Epidermal melanocyte (primary cell): ENCODE measurements around the gene PLEKHG3.

Experiments used
- DNase-seq: peaks from one replicate; pipeline ENCODE4 v3.0.0; 2011; ENCODE audit warnings: low spot score; ENCODE audit not compliant: insufficient read length

The PLEKHG3 gene

GRCh38 chr14:64745511-64746091 lies 41.4 kb downstream of the PLEKHG3 start:
- no peak for DNase-seq

GRCh38 chr14:64746298-64747250 lies 42.4 kb downstream of the PLEKHG3 start:
- DNase-seq: no peak

GRCh38 chr14:64747327-64747726 lies 43.1 kb downstream of the PLEKHG3 start:
- DNase-seq: no peak

- DNase-seq: no peak
Observed at GRCh38 chr14:64748521-64748920, 44.3 kb downstream of the PLEKHG3 start.

GRCh38 chr14:64748995-64749714 lies 44.9 kb downstream of the PLEKHG3 start:
- no peak for DNase-seq

GRCh38 chr14:64752909-64753308 lies 48.7 kb downstream of the PLEKHG3 start:
- DNase-seq: no peak

- no peak for DNase-seq
Observed at GRCh38 chr14:64753374-64753773, 49.1 kb downstream of the PLEKHG3 start.

- DNase-seq: no peak
Observed at GRCh38 chr14:64753999-64754398, 49.8 kb downstream of the PLEKHG3 start.

- DNase-seq: no peak
Observed at GRCh38 chr14:64754685-64755084, 50.5 kb downstream of the PLEKHG3 start.

- DNase-seq: no peak
Observed at GRCh38 chr14:64755781-64756221, 51.6 kb downstream of the PLEKHG3 start.

- DNase-seq: no peak
Observed at GRCh38 chr14:64756712-64757111, 52.5 kb downstream of the PLEKHG3 start.

- no peak for DNase-seq
Observed at GRCh38 chr14:64757601-64758000, 53.4 kb downstream of the PLEKHG3 start.

GRCh38 chr14:64758025-64758521 lies 53.8 kb downstream of the PLEKHG3 start:
- no peak for DNase-seq

- DNase-seq: peak; percentile 66
Observed at GRCh38 chr14:64758691-64759554, 54.7 kb downstream of the PLEKHG3 start.

- DNase-seq: no peak
Observed at GRCh38 chr14:64759555-64759938, 55.3 kb downstream of the PLEKHG3 start.

GRCh38 chr14:64760146-64760755 lies 56.0 kb downstream of the PLEKHG3 start:
- DNase-seq: no peak

- DNase-seq: no peak
Observed at GRCh38 chr14:64760916-64761315, 56.7 kb downstream of the PLEKHG3 start.

GRCh38 chr14:64761441-64762043 lies 57.3 kb downstream of the PLEKHG3 start:
- no peak for DNase-seq

- peak; percentile 72 for DNase-seq
Observed at GRCh38 chr14:64762044-64763034, 58.1 kb downstream of the PLEKHG3 start.
